HFFc6 (cell line): ENCODE results near the gene KRTAP10-1. TPM values are rescaled to one million over a fixed set of nuclear protein-coding genes. Genes with fewer than 3 reads are reported as not detected.

Source experiments
- DNase-seq: peaks from one replicate; pipeline ENCODE4 v3.0.0-alpha.2; 2018
- H3K27ac Mint-ChIP-seq: 2 replicates; pipeline ENCODE4 v1.8.0; 2020; ENCODE audit warnings: mild to moderate bottlenecking, mixed read lengths
- H3K27me3 Mint-ChIP-seq: 2 replicates; pipeline ENCODE4 v1.8.0; 2021; ENCODE audit warnings: mild to moderate bottlenecking, moderate library complexity, mixed read lengths; ENCODE audit not compliant: insufficient read depth
- H3K36me3 Mint-ChIP-seq: 2 replicates; pipeline ENCODE4 v1.8.0; 2021; ENCODE audit warnings: low read depth, mixed read lengths
- H3K4me1 Mint-ChIP-seq: 2 replicates; pipeline ENCODE4 v1.8.0; 2020; ENCODE audit warnings: low read depth, mixed read lengths
- H3K4me3 Mint-ChIP-seq: 2 replicates; pipeline ENCODE4 v1.8.0; 2020; ENCODE audit warnings: mild to moderate bottlenecking, moderate library complexity, mixed read lengths
- H3K9me3 Mint-ChIP-seq: 2 replicates; pipeline ENCODE4 v1.8.0; 2020; ENCODE audit warnings: mild to moderate bottlenecking, mixed read lengths
- CTCF ChIP-seq: fragments of 200-600 bp; sonication (generic); IDR thresholded peaks from 2 replicates; pipeline ENCODE4 v1.5.0; 2021; ENCODE audit warnings: antibody characterized with exemption, mild to moderate bottlenecking
- total RNA-seq, 6 experiments: library from RNA; stranded (reverse); fragmentation: NEBNext Ultra II Directional; extraction: Animal tissue kit (Norgen Biotek cat#: 25700); gene quantifications; 2 replicates in 1 of 6; 3 replicates in 5 of 6; pipeline ENCODE4 v1.2.3, GENCODE V29; 2021

The KRTAP10-1 gene
- total RNA-seq, 6 experiments from 2014 or later = not detected

GRCh38 chr21:44499631-44500030 is 40.4 kb downstream of the KRTAP10-1 start:
- H3K4me3 Mint-ChIP-seq = no peak overlapping the region
- H3K4me1 Mint-ChIP-seq = no peaks in the 10 kb centered on the region
- H3K27me3 Mint-ChIP-seq = peaks cover 32% of the 10 kb centered on the region
- no peak for TF ChIP-seq CTCF
- peaks cover 4% of the 10 kb centered on the region; the same call in 1 of the 2 replicates for H3K36me3 Mint-ChIP-seq
- no peak overlapping the region for H3K27ac Mint-ChIP-seq
- H3K9me3 Mint-ChIP-seq = peaks cover 10% of the 10 kb centered on the region; the same call in 1 of the 2 replicates
- no peak for DNase-seq

- no peak for TF ChIP-seq CTCF
- no peak overlapping the region for H3K4me3 Mint-ChIP-seq
Observed at GRCh38 chr21:44499211-44499560, 40.8 kb downstream of the KRTAP10-1 start.

GRCh38 chr21:44498280-44499210 is 41.5 kb downstream of the KRTAP10-1 start:
- DNase-seq = no peak
- H3K27me3 Mint-ChIP-seq = peaks cover 32% of the 10 kb centered on the region
- no peak overlapping the region for H3K27ac Mint-ChIP-seq
- H3K4me3 Mint-ChIP-seq = no peak overlapping the region
- H3K36me3 Mint-ChIP-seq = peaks cover 4% of the 10 kb centered on the region; the same call in 1 of the 2 replicates
- peaks cover 15% of the 10 kb centered on the region for H3K9me3 Mint-ChIP-seq
- no peaks in the 10 kb centered on the region for H3K4me1 Mint-ChIP-seq
- TF ChIP-seq CTCF = no peak

More at GRCh38 chr21:44499211-44499560, 40.8 kb downstream of the KRTAP10-1 start:
- no peaks in the 10 kb centered on the region for H3K4me1 Mint-ChIP-seq
- H3K27ac Mint-ChIP-seq = no peak overlapping the region
- H3K27me3 Mint-ChIP-seq = peaks cover 32% of the 10 kb centered on the region
- H3K9me3 Mint-ChIP-seq = peaks cover 10% of the 10 kb centered on the region; the same call in 1 of the 2 replicates
- no peak for DNase-seq
- H3K36me3 Mint-ChIP-seq = peaks cover 4% of the 10 kb centered on the region; the same call in 1 of the 2 replicates

DNA sequence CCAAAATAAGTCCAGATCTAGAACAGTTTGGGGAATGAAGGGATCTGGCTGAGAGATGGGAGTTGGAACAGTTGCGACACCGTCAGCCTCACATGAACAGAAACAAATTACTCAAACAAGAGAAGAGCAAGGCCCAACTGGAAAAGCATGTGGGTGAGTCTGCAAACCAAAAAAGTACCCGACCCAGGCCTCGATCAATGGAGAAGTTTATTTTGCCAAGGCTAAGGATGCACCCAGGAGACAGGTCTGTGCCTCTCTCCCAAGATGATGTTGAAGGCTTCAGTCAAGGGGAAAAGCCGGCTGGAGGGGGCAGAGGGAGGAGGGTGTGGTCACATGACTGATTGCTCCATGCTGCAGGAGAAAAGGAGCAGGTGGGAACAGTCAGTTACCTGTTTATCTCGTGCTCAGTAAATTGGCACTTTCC is 42.3 kb downstream of the KRTAP10-1 start:
- H3K4me1 Mint-ChIP-seq = no peaks in the 10 kb centered on the region
- H3K27me3 Mint-ChIP-seq = peaks cover 32% of the 10 kb centered on the region
- H3K9me3 Mint-ChIP-seq = peaks cover 23% of the 10 kb centered on the region
- H3K4me3 Mint-ChIP-seq = no peak overlapping the region
- H3K36me3 Mint-ChIP-seq = peaks cover 12% of the 10 kb centered on the region
- DNase-seq = no peak
- no peak overlapping the region for H3K27ac Mint-ChIP-seq
- TF ChIP-seq CTCF = no peak

- Mint-ChIP-seq H3K4me1 (no peaks in the 10 kb centered on the region), H3K4me3 (no peak overlapping the region; the same call in 1 of the 2 replicates), H3K27me3 (peaks cover 28% of the 10 kb centered on the region), H3K27ac (no peak overlapping the region), H3K36me3 (peaks cover 19% of the 10 kb centered on the region), H3K9me3 (peaks cover 26% of the 10 kb centered on the region)
- no peak for TF ChIP-seq CTCF
- no peak for DNase-seq
Observed at GRCh38 chr21:44496564-44497550, 43.1 kb downstream of the KRTAP10-1 start.
